ENCODE data around the gene SLC2A13.

The SLC2A13 gene

GRCh38 chr12:40010899-40011774 lies 94.7 kb downstream of the SLC2A13 start:
- no peaks in the 10 kb centered on the region for H3K36me3 Mint-ChIP-seq
- H3K9me3 Mint-ChIP-seq (ENCODE audit: low read depth), result no peaks in the 10 kb centered on the region
- no peak overlapping the region for H3K27ac Mint-ChIP-seq
- peaks cover 17% of the 10 kb centered on the region for H3K4me1 Mint-ChIP-seq (ENCODE audit: low read depth)
- no peaks in the 10 kb centered on the region for H3K27me3 Mint-ChIP-seq
- H3K4me3 Mint-ChIP-seq, result peak overlapping the region; percentile 58

DNA sequence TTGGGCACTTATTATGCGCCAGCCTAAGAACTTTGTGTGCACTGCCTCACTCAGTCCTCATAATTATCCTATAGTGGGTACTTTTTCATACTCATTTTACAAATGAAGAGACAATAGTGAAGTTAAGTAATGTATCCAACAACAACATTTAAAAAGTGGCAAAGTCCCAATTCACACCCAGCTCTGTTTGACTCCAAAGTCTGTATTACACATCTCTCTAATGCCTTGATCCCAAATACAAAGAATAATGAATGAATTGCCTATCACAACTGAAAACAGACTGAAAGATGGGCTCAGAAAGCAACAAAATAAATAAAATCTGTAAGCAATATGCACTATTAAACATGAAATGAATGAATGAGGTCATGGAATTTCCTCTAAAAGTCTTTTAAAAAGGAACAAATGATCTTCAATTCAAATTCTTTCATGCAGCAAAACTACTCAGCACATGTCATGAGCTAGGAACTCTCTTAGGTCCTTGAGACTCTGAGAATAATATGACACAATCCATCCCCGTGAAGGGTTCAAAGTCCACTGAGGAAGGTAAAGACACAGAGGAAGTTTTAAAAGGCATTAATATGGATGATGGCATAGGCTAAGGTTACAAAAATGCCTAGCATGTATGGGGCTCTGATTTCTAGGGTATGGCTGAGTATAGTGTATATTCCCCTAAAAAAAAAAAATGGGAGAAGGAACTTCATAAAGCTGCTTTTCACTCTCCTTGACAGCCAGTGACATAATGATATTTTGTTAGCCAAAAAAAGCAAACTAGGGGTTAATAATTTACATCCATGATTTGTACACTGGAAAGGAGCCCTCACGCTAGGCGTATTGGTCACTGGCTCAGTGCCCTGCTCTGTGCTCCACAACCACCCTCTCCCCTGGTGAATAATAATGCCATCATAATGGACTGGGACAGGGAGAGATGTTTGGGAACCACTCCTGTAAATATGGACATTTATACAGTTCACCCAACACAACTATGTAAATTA lies 103.4 kb downstream of the SLC2A13 start:
- peaks cover 24% of the 10 kb centered on the region for H3K36me3 Mint-ChIP-seq
- H3K27ac Mint-ChIP-seq, result no peak overlapping the region
- peaks cover 20% of the 10 kb centered on the region for H3K9me3 Mint-ChIP-seq (ENCODE audit: low read depth)
- no peaks in the 10 kb centered on the region for H3K4me1 Mint-ChIP-seq (ENCODE audit: low read depth)
- no peak overlapping the region for H3K4me3 Mint-ChIP-seq
- H3K27me3 Mint-ChIP-seq, result no peaks in the 10 kb centered on the region

DNA sequence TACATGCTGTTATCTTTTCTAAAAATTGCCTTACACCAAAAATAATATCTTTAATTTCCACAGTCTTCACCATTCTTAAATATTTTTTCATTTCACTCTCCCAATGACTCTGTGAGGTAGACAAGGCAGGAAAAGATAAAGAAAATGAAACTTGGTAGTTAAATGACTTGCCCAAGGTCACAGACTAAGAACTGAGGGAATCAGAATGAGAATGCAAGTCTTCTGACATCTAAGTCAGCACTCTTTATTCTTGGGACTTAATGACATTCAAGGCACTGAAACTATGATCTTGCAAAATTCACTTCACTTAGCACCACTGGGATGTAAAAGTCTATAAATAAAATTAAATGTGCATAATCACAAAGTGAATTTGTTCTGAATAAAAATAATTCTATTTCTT lies 104.5 kb downstream of the SLC2A13 start:
- Mint-ChIP-seq H3K36me3 (peaks cover 31% of the 10 kb centered on the region), H3K4me1 (ENCODE audit: low read depth) (no peaks in the 10 kb centered on the region), H3K27ac (no peak overlapping the region), H3K27me3 (no peaks in the 10 kb centered on the region), H3K9me3 (ENCODE audit: low read depth) (peaks cover 20% of the 10 kb centered on the region), H3K4me3 (no peak overlapping the region)

- H3K4me3 Mint-ChIP-seq, result no peak overlapping the region
- H3K4me1 Mint-ChIP-seq (ENCODE audit: low read depth), result no peaks in the 10 kb centered on the region
- H3K27me3 Mint-ChIP-seq, result no peaks in the 10 kb centered on the region
- H3K9me3 Mint-ChIP-seq (ENCODE audit: low read depth), result peaks cover 20% of the 10 kb centered on the region
- H3K27ac Mint-ChIP-seq, result no peak overlapping the region
- peaks cover 33% of the 10 kb centered on the region for H3K36me3 Mint-ChIP-seq
These were observed 105.0 kb downstream of the SLC2A13 start for GRCh38 chr12:40000884-40001283.

GRCh38 chr12:39993268-39993667 lies 112.6 kb downstream of the SLC2A13 start:
- Mint-ChIP-seq H3K4me1 (ENCODE audit: low read depth) (peaks cover 3% of the 10 kb centered on the region), H3K9me3 (ENCODE audit: low read depth) (peaks cover 5% of the 10 kb centered on the region), H3K4me3 (no peak overlapping the region), H3K36me3 (peaks cover 14% of the 10 kb centered on the region), H3K27me3 (no peaks in the 10 kb centered on the region), H3K27ac (no peak overlapping the region)

GRCh38 chr12:39990122-39991101 lies 115.5 kb downstream of the SLC2A13 start:
- no peaks in the 10 kb centered on the region for H3K9me3 Mint-ChIP-seq (ENCODE audit: low read depth)
- no peaks in the 10 kb centered on the region for H3K36me3 Mint-ChIP-seq
- H3K4me1 Mint-ChIP-seq (ENCODE audit: low read depth), result peaks cover 3% of the 10 kb centered on the region
- H3K27me3 Mint-ChIP-seq, result no peaks in the 10 kb centered on the region
- H3K4me3 Mint-ChIP-seq, result no peak overlapping the region
- no peak overlapping the region for H3K27ac Mint-ChIP-seq

DNA sequence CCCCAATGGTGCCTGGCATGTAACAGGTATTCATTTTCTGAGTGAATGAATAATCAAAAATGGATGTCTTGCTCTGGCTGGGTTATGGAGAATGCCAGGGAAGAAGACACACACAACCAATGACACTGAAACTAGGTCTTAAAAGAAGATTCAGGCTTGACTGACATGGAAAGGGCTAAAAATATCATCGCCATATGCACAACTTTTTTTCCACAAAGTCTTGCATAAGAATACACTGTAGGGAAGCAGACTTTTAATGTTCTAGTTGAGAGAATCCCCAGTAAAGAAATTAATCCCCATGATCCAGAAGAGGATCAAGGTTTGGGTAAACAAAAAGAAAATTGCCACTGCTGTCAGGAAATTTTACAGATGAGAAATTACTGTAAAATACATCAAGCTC lies 116.4 kb downstream of the SLC2A13 start:
- Mint-ChIP-seq H3K4me3 (no peak overlapping the region), H3K9me3 (ENCODE audit: low read depth) (no peaks in the 10 kb centered on the region), H3K27ac (no peak overlapping the region), H3K27me3 (no peaks in the 10 kb centered on the region), H3K4me1 (ENCODE audit: low read depth) (peaks cover 3% of the 10 kb centered on the region), H3K36me3 (no peaks in the 10 kb centered on the region)

GRCh38 chr12:39988574-39988973 lies 117.3 kb downstream of the SLC2A13 start:
- Mint-ChIP-seq H3K27ac (no peak overlapping the region), H3K9me3 (ENCODE audit: low read depth) (no peaks in the 10 kb centered on the region), H3K27me3 (no peaks in the 10 kb centered on the region), H3K4me1 (ENCODE audit: low read depth) (peaks cover 3% of the 10 kb centered on the region), H3K4me3 (no peak overlapping the region), H3K36me3 (no peaks in the 10 kb centered on the region)

DNA sequence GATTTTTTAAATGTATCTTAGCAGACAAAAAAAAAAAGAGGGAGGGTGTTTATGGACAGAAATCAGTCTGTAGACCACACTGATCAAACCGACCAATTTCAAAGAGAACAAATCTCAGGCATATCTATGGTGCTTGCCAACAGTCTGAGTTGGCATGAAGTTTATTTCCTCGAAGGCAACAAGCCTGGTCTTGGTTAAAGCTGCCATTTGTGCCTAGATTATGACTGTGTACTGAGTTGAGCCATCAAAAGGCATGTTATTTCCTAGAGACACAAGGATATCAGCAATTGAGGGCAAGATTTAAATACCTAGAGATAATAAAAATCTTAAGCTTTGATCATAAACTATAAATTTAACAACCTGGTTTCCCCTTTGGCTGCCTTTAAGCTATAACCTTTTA lies 119.2 kb downstream of the SLC2A13 start:
- Mint-ChIP-seq H3K36me3 (no peaks in the 10 kb centered on the region), H3K9me3 (ENCODE audit: low read depth) (no peaks in the 10 kb centered on the region), H3K27me3 (no peaks in the 10 kb centered on the region), H3K4me3 (no peak overlapping the region), H3K27ac (no peak overlapping the region), H3K4me1 (ENCODE audit: low read depth) (peaks cover 3% of the 10 kb centered on the region)

DNA sequence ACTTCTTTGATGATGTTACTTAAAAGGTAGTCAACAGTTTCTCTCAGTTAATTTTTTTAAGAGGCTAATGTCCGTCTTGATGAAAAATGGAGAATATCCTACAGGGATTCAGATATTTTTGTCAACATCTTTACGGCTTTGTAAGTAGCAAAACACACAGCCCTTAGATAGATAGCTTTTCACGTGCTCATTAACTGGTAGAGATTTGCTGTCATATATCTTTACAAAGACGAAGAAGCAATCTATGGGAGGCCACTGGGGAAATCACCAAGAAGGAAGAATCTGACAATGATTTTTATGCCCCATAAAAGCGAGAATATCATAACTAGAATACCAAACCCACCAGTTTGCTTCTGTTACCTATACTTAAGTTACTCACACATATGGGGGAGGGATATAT lies 121.2 kb downstream of the SLC2A13 start:
- H3K4me3 Mint-ChIP-seq, result no peak overlapping the region
- no peaks in the 10 kb centered on the region for H3K36me3 Mint-ChIP-seq
- H3K4me1 Mint-ChIP-seq (ENCODE audit: low read depth), result peaks cover 3% of the 10 kb centered on the region
- H3K27me3 Mint-ChIP-seq, result no peaks in the 10 kb centered on the region
- no peaks in the 10 kb centered on the region for H3K9me3 Mint-ChIP-seq (ENCODE audit: low read depth)
- no peak overlapping the region for H3K27ac Mint-ChIP-seq

- peaks cover 2% of the 10 kb centered on the region for H3K9me3 Mint-ChIP-seq (ENCODE audit: low read depth)
- no peak overlapping the region for H3K4me3 Mint-ChIP-seq
- no peaks in the 10 kb centered on the region for H3K4me1 Mint-ChIP-seq (ENCODE audit: low read depth)
- peaks cover 9% of the 10 kb centered on the region for H3K36me3 Mint-ChIP-seq
- no peaks in the 10 kb centered on the region for H3K27me3 Mint-ChIP-seq
- H3K27ac Mint-ChIP-seq, result no peak overlapping the region
These were observed 130.4 kb downstream of the SLC2A13 start for GRCh38 chr12:39975374-39975918.

DNA sequence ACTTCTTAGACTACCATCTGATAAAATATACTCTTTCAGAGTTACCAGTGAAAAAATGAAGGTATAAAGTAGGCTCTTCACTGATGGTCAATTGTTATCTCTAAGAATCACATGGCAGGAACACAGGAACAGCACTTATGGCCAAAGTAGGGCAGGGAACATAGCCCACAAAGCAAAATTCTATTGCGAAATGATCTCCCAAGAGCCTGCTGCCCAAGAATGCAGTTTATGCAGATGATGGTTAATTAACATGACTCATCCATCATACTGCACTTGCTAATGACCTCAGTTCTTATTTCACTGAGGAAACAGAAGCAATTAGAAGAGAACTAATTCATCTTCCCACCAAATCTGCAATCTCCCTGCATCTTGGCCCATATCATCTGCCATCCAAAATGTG lies 133.8 kb downstream of the SLC2A13 start:
- Mint-ChIP-seq H3K9me3 (ENCODE audit: low read depth) (peaks cover 10% of the 10 kb centered on the region), H3K4me3 (no peak overlapping the region), H3K27ac (no peak overlapping the region), H3K4me1 (ENCODE audit: low read depth) (no peaks in the 10 kb centered on the region), H3K36me3 (peaks cover 8% of the 10 kb centered on the region), H3K27me3 (no peaks in the 10 kb centered on the region)

- Mint-ChIP-seq H3K9me3 (ENCODE audit: low read depth) (peaks cover 10% of the 10 kb centered on the region), H3K36me3 (peaks cover 8% of the 10 kb centered on the region), H3K27ac (no peak overlapping the region), H3K4me1 (ENCODE audit: low read depth) (no peaks in the 10 kb centered on the region), H3K4me3 (no peak overlapping the region), H3K27me3 (no peaks in the 10 kb centered on the region)
These were observed 134.5 kb downstream of the SLC2A13 start for GRCh38 chr12:39971348-39971747.

DNA sequence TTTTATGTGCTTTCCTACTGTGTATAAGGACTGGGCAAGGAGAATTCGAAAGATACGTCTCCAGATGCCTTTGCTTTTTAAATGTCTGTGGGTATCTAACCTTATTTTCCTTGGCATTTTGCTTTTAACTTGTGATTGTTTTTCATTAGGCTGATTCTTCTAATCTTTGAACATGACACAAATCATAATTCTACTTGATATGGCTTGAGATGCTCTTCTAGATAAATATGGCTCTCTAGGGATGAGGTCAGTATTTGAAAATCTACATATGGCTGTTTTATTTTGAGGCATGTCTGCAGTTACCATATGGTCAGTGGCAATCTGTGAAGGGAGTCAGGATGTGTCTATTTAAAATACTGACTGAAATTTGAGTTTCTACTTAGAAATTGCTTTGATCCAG lies 139.2 kb downstream of the SLC2A13 start:
- peaks cover 10% of the 10 kb centered on the region for H3K9me3 Mint-ChIP-seq (ENCODE audit: low read depth)
- H3K4me3 Mint-ChIP-seq, result no peak overlapping the region
- peaks cover 3% of the 10 kb centered on the region for H3K36me3 Mint-ChIP-seq
- no peaks in the 10 kb centered on the region for H3K4me1 Mint-ChIP-seq (ENCODE audit: low read depth)
- no peaks in the 10 kb centered on the region for H3K27me3 Mint-ChIP-seq
- H3K27ac Mint-ChIP-seq, result no peak overlapping the region
